ENCODE data around the gene CDA. TPM values are rescaled to one million over a fixed set of nuclear protein-coding genes. Genes with fewer than 3 reads are reported as not detected.

CDA gene
- total RNA-seq, 1 donor from 2014 or later = not detected

DNA sequence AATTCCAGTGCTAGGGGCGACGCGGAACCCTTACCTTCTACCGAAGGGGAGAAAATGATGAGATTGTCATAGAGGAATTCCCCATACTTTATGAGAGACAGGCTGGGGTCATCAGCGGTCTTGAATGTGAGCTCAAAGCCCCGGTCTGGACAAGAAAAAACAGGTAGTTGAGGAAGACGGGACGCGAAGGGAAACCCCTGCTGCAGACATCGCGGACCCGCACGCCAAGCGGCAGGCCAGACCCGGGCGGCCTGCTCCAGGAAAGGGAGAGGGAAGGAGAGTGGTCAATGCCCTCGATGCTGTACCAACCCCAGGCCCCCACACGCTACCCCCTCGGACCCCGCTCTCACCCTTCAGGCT, 71.9 kb downstream of the CDA start:
- H3K27ac Mint-ChIP-seq = peak overlapping the region; percentile 97
- H3K27me3 Mint-ChIP-seq = no peaks in the 10 kb centered on the region

DNA sequence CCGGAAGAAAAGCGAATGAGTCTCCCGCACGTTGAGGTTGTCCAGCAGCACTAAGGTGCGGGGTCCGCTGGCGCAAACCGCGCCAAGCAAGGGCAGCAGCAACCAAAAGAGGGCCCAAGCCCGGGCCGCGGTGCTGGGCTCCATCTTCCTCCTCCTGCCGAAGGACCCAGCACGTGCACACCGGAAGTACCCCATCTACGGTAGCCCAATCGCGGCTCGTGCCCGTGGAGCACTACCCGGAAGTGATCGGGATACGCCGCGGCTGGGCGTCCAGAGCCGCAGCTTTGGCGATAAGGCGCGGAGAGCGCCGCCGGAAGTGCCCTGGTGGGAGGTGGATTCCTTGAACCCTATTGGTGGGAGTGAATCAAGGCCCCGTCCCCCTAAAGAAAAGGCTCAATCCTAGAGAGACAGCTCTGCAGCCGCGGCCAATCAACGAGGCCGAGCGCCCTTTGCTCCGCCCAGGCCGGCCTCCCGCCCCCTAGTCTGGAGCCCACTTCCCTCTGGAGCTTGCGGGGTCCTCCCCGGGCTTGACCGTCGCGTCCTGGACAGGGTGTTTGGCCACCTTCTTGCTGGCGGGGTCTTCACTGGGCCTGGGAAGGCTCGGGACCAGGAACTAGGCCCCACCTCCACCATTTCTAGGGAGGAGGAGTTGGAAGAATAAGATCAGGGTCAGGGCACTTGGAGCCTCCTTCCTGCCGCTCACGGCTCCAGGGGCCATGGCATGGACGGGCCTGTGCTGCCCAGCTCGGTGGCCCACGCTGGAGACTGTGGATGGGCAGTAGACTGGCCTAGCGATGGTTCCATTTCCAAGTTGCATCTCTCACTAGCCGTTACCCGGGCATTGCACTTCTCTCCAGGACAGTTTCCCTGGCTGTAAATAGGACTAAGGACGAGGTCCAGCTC, 72.6 kb downstream of the CDA start, which contains the start of gene DDOST:
DDOST (minus strand) TSS at position 163 of the 903 bp plus-strand sequence; CDS start at position 144, 19 bp downstream.
- no peaks in the 10 kb centered on the region for H3K27me3 Mint-ChIP-seq
- TF ChIP-seq, protein P1, sequence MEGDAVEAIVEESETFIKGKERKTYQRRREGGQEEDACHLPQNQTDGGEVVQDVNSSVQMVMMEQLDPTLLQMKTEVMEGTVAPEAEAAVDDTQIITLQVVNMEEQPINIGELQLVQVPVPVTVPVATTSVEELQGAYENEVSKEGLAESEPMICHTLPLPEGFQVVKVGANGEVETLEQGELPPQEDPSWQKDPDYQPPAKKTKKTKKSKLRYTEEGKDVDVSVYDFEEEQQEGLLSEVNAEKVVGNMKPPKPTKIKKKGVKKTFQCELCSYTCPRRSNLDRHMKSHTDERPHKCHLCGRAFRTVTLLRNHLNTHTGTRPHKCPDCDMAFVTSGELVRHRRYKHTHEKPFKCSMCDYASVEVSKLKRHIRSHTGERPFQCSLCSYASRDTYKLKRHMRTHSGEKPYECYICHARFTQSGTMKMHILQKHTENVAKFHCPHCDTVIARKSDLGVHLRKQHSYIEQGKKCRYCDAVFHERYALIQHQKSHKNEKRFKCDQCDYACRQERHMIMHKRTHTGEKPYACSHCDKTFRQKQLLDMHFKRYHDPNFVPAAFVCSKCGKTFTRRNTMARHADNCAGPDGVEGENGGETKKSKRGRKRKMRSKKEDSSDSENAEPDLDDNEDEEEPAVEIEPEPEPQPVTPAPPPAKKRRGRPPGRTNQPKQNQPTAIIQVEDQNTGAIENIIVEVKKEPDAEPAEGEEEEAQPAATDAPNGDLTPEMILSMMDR (IDR thresholded peaks at IDR 0.05; ENCODE audit: unreplicated experiment) = peak; percentile 51
- no peaks in the 10 kb centered on the region for H3K9me3 Mint-ChIP-seq (ENCODE audit: low read depth)
- peak within 1 kb of the TSS; percentile 99 for H3K4me3 Mint-ChIP-seq (ENCODE audit: low read depth)
- H3K4me1 Mint-ChIP-seq (ENCODE audit: low read depth) = peaks cover 21% of the 10 kb centered on the region
- DNase-seq (ENCODE audit: low spot score, unreplicated experiment) = peak; percentile 90
- H3K27ac Mint-ChIP-seq = peak within 1 kb of the TSS; percentile 97
- peaks cover 5% of the 10 kb centered on the region for H3K36me3 Mint-ChIP-seq (ENCODE audit: insufficient read depth)

More for the DNA sequence above, 71.9 kb downstream of the CDA start:
- H3K4me3 Mint-ChIP-seq (ENCODE audit: low read depth) = peak overlapping the region; percentile 99
- peaks cover 21% of the 10 kb centered on the region for H3K4me1 Mint-ChIP-seq (ENCODE audit: low read depth)
- peaks cover 5% of the 10 kb centered on the region for H3K36me3 Mint-ChIP-seq (ENCODE audit: insufficient read depth)
- H3K9me3 Mint-ChIP-seq (ENCODE audit: low read depth) = no peaks in the 10 kb centered on the region
- DNase-seq (ENCODE audit: low spot score, unreplicated experiment) = no peak
- TF ChIP-seq, protein P1 (IDR thresholded peaks at IDR 0.05; ENCODE audit: unreplicated experiment) = no peak

DNA sequence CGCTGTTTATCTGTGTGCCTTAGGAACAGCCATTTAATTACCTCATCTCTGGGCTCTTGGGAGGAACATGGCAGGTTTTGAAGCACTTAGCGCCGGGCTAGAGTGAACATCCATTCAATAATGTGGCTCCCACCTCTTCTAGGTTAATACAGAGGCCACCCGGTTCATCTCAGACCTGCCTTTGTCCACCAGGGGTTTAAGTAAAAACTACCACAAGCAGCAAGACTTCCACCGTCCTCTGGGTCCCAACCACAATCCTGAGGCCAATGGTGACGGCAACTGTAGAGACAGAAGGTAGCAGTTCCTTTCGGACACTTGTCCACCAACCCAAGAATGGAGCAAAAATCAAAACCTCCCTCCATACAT, 73.2 kb downstream of the CDA start:
- Mint-ChIP-seq H3K4me3 (ENCODE audit: low read depth) (peak overlapping the region; percentile 99), H3K36me3 (ENCODE audit: insufficient read depth) (peaks cover 4% of the 10 kb centered on the region), H3K27ac (peak overlapping the region; percentile 97), H3K27me3 (no peaks in the 10 kb centered on the region), H3K9me3 (ENCODE audit: low read depth) (peaks cover 3% of the 10 kb centered on the region), H3K4me1 (ENCODE audit: low read depth) (peaks cover 21% of the 10 kb centered on the region)
- TF ChIP-seq, protein P1 (IDR thresholded peaks at IDR 0.05; ENCODE audit: unreplicated experiment) = no peak
- DNase-seq (ENCODE audit: low spot score, unreplicated experiment) = no peak

DNA sequence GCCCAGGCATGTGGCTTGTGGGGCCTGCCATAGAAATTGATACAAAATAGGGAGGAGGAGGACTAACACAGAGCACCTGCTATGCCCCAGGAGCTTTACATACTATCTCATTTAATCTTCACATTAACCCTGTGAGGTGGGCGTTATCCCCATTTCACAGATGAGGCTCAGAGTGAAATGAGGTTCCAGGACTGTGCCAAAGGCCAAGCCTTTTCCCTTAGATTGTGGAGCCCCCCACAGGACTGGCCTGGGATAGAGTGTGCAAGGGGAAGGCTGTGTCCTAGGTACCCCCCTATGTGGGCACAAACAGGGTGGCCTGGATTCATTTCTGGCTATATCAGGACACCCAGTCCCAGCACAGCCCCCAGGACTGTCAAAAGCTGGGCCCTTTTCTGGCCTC, 74.5 kb downstream of the CDA start:
- Mint-ChIP-seq H3K4me1 (ENCODE audit: low read depth) (peaks cover 21% of the 10 kb centered on the region), H3K4me3 (ENCODE audit: low read depth) (peak overlapping the region; percentile 37), H3K9me3 (ENCODE audit: low read depth) (peaks cover 3% of the 10 kb centered on the region), H3K36me3 (ENCODE audit: insufficient read depth) (peaks cover 2% of the 10 kb centered on the region), H3K27ac (no peak overlapping the region), H3K27me3 (no peaks in the 10 kb centered on the region)
- DNase-seq (ENCODE audit: low spot score, unreplicated experiment) = no peak
- TF ChIP-seq, protein P1 (IDR thresholded peaks at IDR 0.05; ENCODE audit: unreplicated experiment) = no peak

DNA sequence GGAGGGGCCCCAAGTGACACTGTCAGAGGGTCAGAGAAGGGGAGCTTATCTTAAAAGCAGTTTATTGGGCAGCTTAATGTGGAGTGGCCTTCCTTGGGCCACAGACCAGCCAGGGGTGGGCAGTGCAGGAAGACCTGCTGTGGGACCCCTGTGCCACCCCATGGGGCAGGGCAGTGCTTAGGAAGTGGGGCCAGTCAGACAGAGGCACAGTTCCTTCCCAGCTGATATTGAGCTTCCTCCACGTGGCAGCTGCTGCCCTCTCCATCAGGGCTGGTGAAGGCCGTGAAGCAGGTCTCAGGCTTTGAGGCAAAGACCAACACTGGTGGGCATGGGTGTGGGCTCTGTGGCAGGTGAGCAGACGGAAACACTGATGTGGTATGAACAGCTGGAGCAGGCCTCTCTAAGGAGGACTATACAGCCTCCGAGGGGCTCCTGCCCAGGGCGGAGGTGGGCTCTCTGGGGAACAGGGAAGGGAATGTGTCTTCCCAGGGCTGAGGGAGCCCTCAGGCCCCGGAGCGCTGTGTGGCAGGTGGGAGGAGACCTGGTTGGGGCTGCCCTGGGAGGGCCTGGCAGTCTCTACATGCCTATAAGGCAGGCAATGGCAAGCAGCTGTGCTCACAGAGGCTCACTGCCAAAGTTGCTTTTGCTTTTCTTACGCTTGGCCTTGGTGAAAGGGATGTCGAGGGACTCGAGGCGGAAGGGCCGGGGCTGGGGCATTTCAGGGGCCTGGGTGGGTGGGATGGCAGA, 75.2 kb downstream of the CDA start:
- Mint-ChIP-seq H3K4me3 (ENCODE audit: low read depth) (no peak overlapping the region), H3K36me3 (ENCODE audit: insufficient read depth) (peaks cover 1% of the 10 kb centered on the region), H3K27me3 (no peaks in the 10 kb centered on the region), H3K9me3 (ENCODE audit: low read depth) (peaks cover 3% of the 10 kb centered on the region), H3K27ac (peak overlapping the region; percentile 49), H3K4me1 (ENCODE audit: low read depth) (peaks cover 21% of the 10 kb centered on the region)
- TF ChIP-seq, protein P1 (IDR thresholded peaks at IDR 0.05; ENCODE audit: unreplicated experiment) = no peak
- DNase-seq (ENCODE audit: low spot score, unreplicated experiment) = no peak

Data from progenitor cell of endocrine pancreas (in vitro differentiated cells).